ENCODE results near the gene COL4A6.
"Not testable (repeated sequence)": the region's sequence is repeated elsewhere in the genome, so short reads cannot be mapped to it uniquely, and the experiment has no call there.

The COL4A6 gene

GRCh38 chrX:108397627-108398391 lies 40.4 kb downstream of the COL4A6 start:
- Histone ChIP-seq H3K9me3 (ENCODE audit: insufficient read depth, low read length) (no peaks in the 10 kb centered on the region), H3F3A (ENCODE audit: insufficient read depth) (no peaks in the 10 kb centered on the region), H4K20me1 (ENCODE audit: low read depth, low read length) (no peaks in the 10 kb centered on the region), H3K4me2 (ENCODE audit: low read depth, low read length, poor library complexity, severe bottlenecking) (no peak overlapping the region), H3K27ac (ENCODE audit: low read depth, low read length) (no peak overlapping the region), H2AFZ (ENCODE audit: low read depth, low read length, severe bottlenecking) (no peak overlapping the region), H3K36me3 (ENCODE audit: low read length) (no peaks in the 10 kb centered on the region), H3K9me2 (replicated peaks; ENCODE audit: insufficient read depth, low read length) (no peaks in the 10 kb centered on the region), H3K9ac (ENCODE audit: low read length) (no peak overlapping the region), H3K4me3 (ENCODE audit: insufficient read depth, low read length, poor library complexity, severe bottlenecking) (no peak overlapping the region), H3K79me2 (ENCODE audit: insufficient read depth, low read length) (no peaks in the 10 kb centered on the region), H3K27me3 (ENCODE audit: low read length) (no peaks in the 10 kb centered on the region)
- TF ChIP-seq EZH2phosphoT487 (conservative IDR thresholded peaks at IDR 0.05; ENCODE audit: low read length) (no peak), CTCF (IDR thresholded peaks at IDR 0.05; ENCODE audit: insufficient read depth, low read length, poor library complexity, severe bottlenecking) (no peak)

- H3K4me3 ChIP-seq (ENCODE audit: insufficient read depth, low read length, poor library complexity, severe bottlenecking), result no peak overlapping the region
- H3K9me2 ChIP-seq (replicated peaks; ENCODE audit: insufficient read depth, low read length), result no peaks in the 10 kb centered on the region
- H3K36me3 ChIP-seq (ENCODE audit: low read length), result no peaks in the 10 kb centered on the region
- H3K9ac ChIP-seq (ENCODE audit: low read length), result no peak overlapping the region
- H3K9me3 ChIP-seq (ENCODE audit: insufficient read depth, low read length), result no peaks in the 10 kb centered on the region
- TF ChIP-seq EZH2phosphoT487 (conservative IDR thresholded peaks at IDR 0.05; ENCODE audit: low read length) (no peak), CTCF (IDR thresholded peaks at IDR 0.05; ENCODE audit: insufficient read depth, low read length, poor library complexity, severe bottlenecking) (no peak)
- H3K79me2 ChIP-seq (ENCODE audit: insufficient read depth, low read length), result no peaks in the 10 kb centered on the region
- no peaks in the 10 kb centered on the region for H3F3A ChIP-seq (ENCODE audit: insufficient read depth)
- no peak overlapping the region for H3K27ac ChIP-seq (ENCODE audit: low read depth, low read length)
- no peaks in the 10 kb centered on the region for H3K27me3 ChIP-seq (ENCODE audit: low read length)
- H4K20me1 ChIP-seq (ENCODE audit: low read depth, low read length), result no peaks in the 10 kb centered on the region
- no peak overlapping the region for H3K4me2 ChIP-seq (ENCODE audit: low read depth, low read length, poor library complexity, severe bottlenecking)
- no peak overlapping the region for H2AFZ ChIP-seq (ENCODE audit: low read depth, low read length, severe bottlenecking)
Measured at GRCh38 chrX:108396986-108397385, 41.2 kb downstream of the COL4A6 start.

- H2AFZ ChIP-seq (ENCODE audit: low read depth, low read length, severe bottlenecking), result no peak overlapping the region
- H3F3A ChIP-seq (ENCODE audit: insufficient read depth), result no peaks in the 10 kb centered on the region
- no peaks in the 10 kb centered on the region for H3K36me3 ChIP-seq (ENCODE audit: low read length)
- H3K4me2 ChIP-seq (ENCODE audit: low read depth, low read length, poor library complexity, severe bottlenecking), result no peak overlapping the region
- no peak overlapping the region for H3K27ac ChIP-seq (ENCODE audit: low read depth, low read length)
- no peaks in the 10 kb centered on the region for H3K79me2 ChIP-seq (ENCODE audit: insufficient read depth, low read length)
- no peak overlapping the region for H3K9ac ChIP-seq (ENCODE audit: low read length)
- TF ChIP-seq CTCF (IDR thresholded peaks at IDR 0.05; ENCODE audit: insufficient read depth, low read length, poor library complexity, severe bottlenecking) (no peak), EZH2phosphoT487 (conservative IDR thresholded peaks at IDR 0.05; ENCODE audit: low read length) (no peak)
- no peak overlapping the region for H3K4me3 ChIP-seq (ENCODE audit: insufficient read depth, low read length, poor library complexity, severe bottlenecking)
- H3K9me3 ChIP-seq (ENCODE audit: insufficient read depth, low read length), result no peaks in the 10 kb centered on the region
- no peaks in the 10 kb centered on the region for H3K27me3 ChIP-seq (ENCODE audit: low read length)
- no peaks in the 10 kb centered on the region for H3K9me2 ChIP-seq (replicated peaks; ENCODE audit: insufficient read depth, low read length)
- no peaks in the 10 kb centered on the region for H4K20me1 ChIP-seq (ENCODE audit: low read depth, low read length)
Measured at GRCh38 chrX:108396188-108396891, 41.9 kb downstream of the COL4A6 start.

GRCh38 chrX:108390976-108391717 lies 47.1 kb downstream of the COL4A6 start:
- H3K27ac ChIP-seq (ENCODE audit: low read depth, low read length); H3F3A ChIP-seq (ENCODE audit: insufficient read depth); H3K9me2 ChIP-seq (replicated peaks; ENCODE audit: insufficient read depth, low read length); H2AFZ ChIP-seq (ENCODE audit: low read depth, low read length, severe bottlenecking); H3K9me3 ChIP-seq (ENCODE audit: insufficient read depth, low read length); H3K9ac ChIP-seq (ENCODE audit: low read length); H4K20me1 ChIP-seq (ENCODE audit: low read depth, low read length); H3K36me3 ChIP-seq (ENCODE audit: low read length); H3K4me3 ChIP-seq (ENCODE audit: insufficient read depth, low read length, poor library complexity, severe bottlenecking); H3K27me3 ChIP-seq (ENCODE audit: low read length); H3K79me2 ChIP-seq (ENCODE audit: insufficient read depth, low read length); H3K4me2 ChIP-seq (ENCODE audit: low read depth, low read length, poor library complexity, severe bottlenecking): not testable (repeated sequence)
